Endothelial cell of umbilical vein (primary cell): ENCODE data around the gene SLMAP. TPM values are rescaled to one million over a fixed set of nuclear protein-coding genes. Genes with fewer than 3 reads are reported as not detected.

Experiments used
- BruUV-seq: library from RNA; stranded (reverse); fragments of 400-500 nt; replicated peaks from 2 replicates; lab custom pipeline; 2021; lab: Mats Ljungman, UMichigan
- CTCF ChIA-PET: fragments of 300-600, 350-600 bp; sonication (Branson Sonifier 250); formaldehyde crosslinking; loops from one replicate; lab custom pipeline; 2021; ENCODE audit warnings: antibody characterized with exemption, inconsistent platforms; lab: Charles Lee
- POLR2A ChIA-PET: fragments of 300-600, 350-600 bp; sonication (Branson Sonifier 250); formaldehyde crosslinking; loops from one replicate; lab custom pipeline; 2021; ENCODE audit warnings: antibody characterized with exemption, inconsistent platforms; lab: Charles Lee
- DNase-seq: peaks from one replicate; pipeline ENCODE4 v3.0.0-alpha.2; 2011; ENCODE audit warnings: low read depth, low spot score
- FAIRE-seq: peaks from 2 replicates; lab custom pipeline; 2011; peaks lifted over from hg19 to GRCh38; lab: Jason Lieb, UNC
- H2AFZ ChIP-seq: 2 replicates; pipeline ENCODE4 v1.6.0; 2012; ENCODE audit warnings: low read depth, low read length, control low read depth, inconsistent platforms
- H3K27ac ChIP-seq: 2 replicates; pipeline ENCODE4 v1.5.1; 2011; ENCODE audit warnings: low read depth, mild to moderate bottlenecking, control low read depth, low read length, moderate library complexity; ENCODE audit not compliant: insufficient read depth
- H3K27me3 ChIP-seq, 2 experiments: 2 replicates each; pipeline versions ENCODE4 v1.6.0 to v1.6.1; 2011; ENCODE audit warnings: low read length in 2 of 2, mixed read lengths in 1 of 2; ENCODE audit not compliant: control insufficient read depth in 2 of 2, insufficient read depth in 2 of 2
- H3K36me3 ChIP-seq, 2 experiments: 2 replicates in 1 of 2; 3 replicates in 1 of 2; pipeline ENCODE4 v1.5.1; 2011; ENCODE audit warnings: low read length in 2 of 2, mild to moderate bottlenecking in 1 of 2, moderate library complexity in 1 of 2; ENCODE audit not compliant: control insufficient read depth in 2 of 2, insufficient read depth in 2 of 2; ENCODE audit errors: extremely low read depth in 1 of 2
- H3K4me1 ChIP-seq: 3 replicates; pipeline ENCODE4 v1.5.1; 2011; ENCODE audit warnings: mild to moderate bottlenecking, low read length; ENCODE audit not compliant: control insufficient read depth, insufficient read depth; ENCODE audit errors: extremely low read depth
- H3K4me2 ChIP-seq: 2 replicates; pipeline ENCODE4 v1.6.1; 2011; ENCODE audit warnings: low read length, control low read depth, mixed read lengths; ENCODE audit not compliant: insufficient read depth
- H3K4me3 ChIP-seq, 3 experiments: fragments of 200-600 bp in 1 of 3; sonication (generic), shearing (Covaris generic) in 1 of 3; replicated peaks in 1 of 3; 2 replicates each; pipeline ENCODE4 v1.5.1; 2011 to 2016; ENCODE audit warnings: control low read depth in 3 of 3, low read length in 3 of 3, mild to moderate bottlenecking in 2 of 3, inconsistent platforms in 1 of 3, low read depth in 1 of 3, moderate library complexity in 1 of 3; ENCODE audit not compliant: insufficient read depth in 1 of 3
- H3K79me2 ChIP-seq: 2 replicates; pipeline ENCODE4 v1.6.0; 2012; ENCODE audit warnings: low read length, inconsistent platforms; ENCODE audit not compliant: control insufficient read depth, insufficient read depth
- H3K9ac ChIP-seq: replicated peaks from 2 replicates; pipeline ENCODE3; 2011; ENCODE audit warnings: low read length, control low read depth; ENCODE audit not compliant: insufficient read depth; ENCODE audit errors: extremely low read depth
- H3K9me1 ChIP-seq: replicated peaks from 3 replicates; pipeline ENCODE4 v1.6.0; 2011; ENCODE audit warnings: mild to moderate bottlenecking, low read length; ENCODE audit not compliant: control insufficient read depth, insufficient read depth; ENCODE audit errors: extremely low read depth
- H3K9me3 ChIP-seq: replicated peaks from 2 replicates; pipeline ENCODE4 v1.5.1; 2012; ENCODE audit warnings: low read length, inconsistent platforms; ENCODE audit not compliant: control insufficient read depth, insufficient read depth
- H4K20me1 ChIP-seq: replicated peaks from 2 replicates; pipeline ENCODE3; 2011; ENCODE audit warnings: mild to moderate bottlenecking, low read length; ENCODE audit not compliant: control insufficient read depth, insufficient read depth; ENCODE audit errors: extremely low read depth
- CTCF ChIP-seq, 2 donors: IDR thresholded peaks; 1 replicate in 1 of 2; 2 replicates in 1 of 2; pipeline ENCODE4 v1.5.1; 2011; ENCODE audit warnings: low read length in 2 of 2, mild to moderate bottlenecking in 2 of 2, moderate library complexity in 2 of 2, control low read depth in 1 of 2, inconsistent platforms in 1 of 2, low read depth in 1 of 2; ENCODE audit not compliant: insufficient read depth in 1 of 2; ENCODE audit errors: extremely low read depth in 1 of 2
- EZH2 ChIP-seq: IDR thresholded peaks from 2 replicates; pipeline ENCODE4 v1.6.1; 2012; ENCODE audit warnings: borderline replicate concordance, low read depth, mild to moderate bottlenecking, moderate library complexity, low read length, inconsistent platforms; ENCODE audit not compliant: severe bottlenecking
- FOS ChIP-seq: IDR thresholded peaks from 2 replicates; pipeline ENCODE4 v1.6.1; 2011; ENCODE audit warnings: mild to moderate bottlenecking, low read length, moderate library complexity, borderline replicate concordance; ENCODE audit not compliant: insufficient read depth
- POLR2A ChIP-seq: IDR thresholded peaks from 2 replicates; pipeline ENCODE4 v1.6.1; 2012; ENCODE audit warnings: low read depth, mild to moderate bottlenecking, control low read depth, low read length
- dilution Hi-C: fragments of 300-500 bp; cut with MboI; formaldehyde crosslinking; loops from one replicate; pipeline ENCODE4 v1.15.0; 2019; ENCODE audit warnings: low sequenced_read_pairs; ENCODE audit not compliant: extremely low pct_ligation_motif_present
- intact Hi-C: fragments of 100-400 bp; cut with micrococcal nuclease; formaldehyde crosslinking; loops from one replicate; pipeline ENCODE4 v1.10.0; 2022
- polyA plus RNA-seq, 4 experiments: library from polyadenylated mRNA; depleted of rRNA in 3 of 4; stranded (reverse) in 3 of 4; unstranded in 1 of 4; fragments of >200 nt; gene quantifications; 2 replicates each; pipeline versions ENCODE4 v1.2.1 to v1.2.3, GENCODE V29; 2011 to 2012; ENCODE audit warnings: missing spikeins in 1 of 4
- total RNA-seq: library from RNA; stranded (reverse); gene quantifications from 2 replicates; pipeline ENCODE4 v1.2.3, GENCODE V29; 2021

SLMAP gene
- total and polyA plus RNA-seq, 2 donors (not counting 3 experiments of a cell fraction or from before 2014, with no cell fraction given): 9.8 to 54.7 TPM

GRCh38 chr3:57717205-57717868, 38.8 kb upstream of the SLMAP start:
- dilution Hi-C loops: no loop called here
- intact Hi-C loops: no loop called here

More at GRCh38 chr3:57717205-57717868, 38.8 kb upstream of the SLMAP start:
- BruUV-seq: no TSS peak
- Histone ChIP-seq H2AFZ (no peak overlapping the region), H3K4me2 (no peak overlapping the region), H4K20me1 (no peaks in the 10 kb centered on the region), H3K9me1 (no peaks in the 10 kb centered on the region), H3K27me3 (no peaks in the 10 kb centered on the region), H3K27ac (no peak overlapping the region), H3K79me2 (no peaks in the 10 kb centered on the region), H3K4me1 (no peaks in the 10 kb centered on the region), H3K36me3 (no peaks in the 10 kb centered on the region), H3K9me3 (no peaks in the 10 kb centered on the region), H3K4me3 (no peak overlapping the region), H3K9ac (no peak overlapping the region)
- ChIA-PET CTCF (no interaction called here), POLR2A (no interaction called here)
- DNase-seq: no peak
- no peak for FAIRE-seq
- TF ChIP-seq POLR2A: no peak
- no peak for TF ChIP-seq FOS
- TF ChIP-seq CTCF (IDR thresholded peaks at IDR 0.05; ENCODE audit: extremely low read depth in 1 of 2, insufficient read depth in 1 of 2, low read depth in 1 of 2, low read length in 2 of 2): no peak
- no peak for TF ChIP-seq EZH2
